PC-9 (cell line): ENCODE data around the gene SRGAP3. TPM values are rescaled to one million over a fixed set of nuclear protein-coding genes. Genes with fewer than 3 reads are reported as not detected.
A peak's percentile ranks its signal among the peaks of the same experiment; 100 is the strongest.

Experiments
- Bru-seq: library from RNA; stranded (reverse); fragments of 400-500 nt; gene quantifications from one replicate; lab custom pipeline; 2021; lab: Mats Ljungman, UMichigan
- BruChase-seq, 2 experiments: library from RNA; stranded (reverse); fragments of 400-500 nt; gene quantifications; one replicate each; lab custom pipeline; 2021; lab: Mats Ljungman, UMichigan
- BruUV-seq: library from RNA; stranded (reverse); fragments of 400-500 nt; replicated peaks from 2 replicates; lab custom pipeline; 2021; lab: Mats Ljungman, UMichigan
- CTCF ChIA-PET: fragments of 300-600 bp; sonication (Branson Sonifier 250); formaldehyde crosslinking; loops from one replicate; lab custom pipeline; 2022; ENCODE audit warnings: antibody characterized with exemption; lab: Charles Lee
- POLR2A ChIA-PET: fragments of 300-600 bp; sonication (Branson Sonifier 250); formaldehyde crosslinking; loops from one replicate; lab custom pipeline; 2022; ENCODE audit warnings: antibody characterized with exemption; ENCODE audit not compliant: unreplicated experiment; lab: Charles Lee
- DNase-seq, 2 experiments: peaks; one replicate each; pipeline versions ENCODE4 v3.0.0 to v3.0.0-alpha.2; 2015 to 2022; ENCODE audit warnings: mixed read lengths in 1 of 2
- H2AFZ ChIP-seq: fragments of 200-600 bp; sonication (generic); 2 replicates; pipeline ENCODE4 v1.8.1; 2017; ENCODE audit warnings: antibody characterized with exemption
- H3F3A ChIP-seq: fragments of 200-600 bp; sonication (generic); 2 replicates; pipeline ENCODE4 v1.8.1; 2017; ENCODE audit warnings: antibody characterized with exemption, mild to moderate bottlenecking, low read depth; ENCODE audit not compliant: insufficient read depth
- H3K27ac ChIP-seq: fragments of 200-600 bp; sonication (generic); 2 replicates; pipeline ENCODE4 v1.6.1; 2016; ENCODE audit warnings: mixed run types
- H3K27me3 ChIP-seq: fragments of 200-600 bp; sonication (generic); 2 replicates; pipeline ENCODE4 v1.6.1; 2016; ENCODE audit warnings: low read depth, mixed run types; ENCODE audit not compliant: insufficient read depth
- H3K36me3 ChIP-seq: fragments of 200-600 bp; sonication (generic); 2 replicates; pipeline ENCODE4 v1.6.1; 2016; ENCODE audit warnings: low read depth, mixed run types
- H3K4me1 ChIP-seq: fragments of 200-600 bp; sonication (generic); replicated peaks from 2 replicates; pipeline ENCODE4 v1.6.1; 2016; ENCODE audit warnings: mixed run types; ENCODE audit not compliant: insufficient read depth
- H3K4me2 ChIP-seq: fragments of 200-600 bp; sonication (generic); 2 replicates; pipeline ENCODE4 v1.6.1; 2017; ENCODE audit warnings: mixed run types
- H3K4me3 ChIP-seq: fragments of 200-600 bp; sonication (generic); 2 replicates; pipeline ENCODE4 v1.6.1; 2016; ENCODE audit warnings: mixed run types
- H3K79me2 ChIP-seq: fragments of 200-600 bp; sonication (generic); 2 replicates; pipeline ENCODE4 v1.6.1; 2017; ENCODE audit warnings: low read depth, mixed run types
- H3K9me2 ChIP-seq: fragments of 200-600 bp; sonication (generic); 2 replicates; pipeline ENCODE4 v1.8.1; 2017; ENCODE audit warnings: mild to moderate bottlenecking; ENCODE audit not compliant: insufficient read depth
- H3K9me3 ChIP-seq: fragments of 200-600 bp; sonication (generic); 2 replicates; pipeline ENCODE4 v1.8.1; 2016; ENCODE audit warnings: low read depth; ENCODE audit not compliant: insufficient read depth
- H4K20me1 ChIP-seq: fragments of 200-600 bp; sonication (generic); 2 replicates; pipeline ENCODE4 v1.8.1; 2017; ENCODE audit not compliant: insufficient read depth
- CTCF ChIP-seq: fragments of 200-600 bp; sonication (generic); conservative IDR thresholded peaks from 2 replicates; pipeline ENCODE4 v1.6.1; 2017; ENCODE audit warnings: mixed run types, antibody characterized with exemption, mild to moderate bottlenecking, moderate library complexity
- EZH2 ChIP-seq: fragments of 200-600 bp; sonication (generic); IDR thresholded peaks from 2 replicates; pipeline ENCODE4 v1.8.0; 2017; ENCODE audit warnings: antibody characterized with exemption, low read depth
- intact Hi-C: fragments of 100-400 bp; cut with micrococcal nuclease; formaldehyde crosslinking; loops from one replicate; pipeline ENCODE4 v1.10.0; 2022; ENCODE audit not compliant: unreplicated experiment
- long read RNA-seq: library from polyadenylated mRNA; stranded (forward); transcript quantifications from one replicate; pipeline ENCODE4 v2.0.0, GENCODE V29; 2022
- total RNA-seq: library from RNA; stranded (reverse); gene quantifications from 2 replicates; pipeline ENCODE4 v1.2.3, GENCODE V29; 2021

The SRGAP3 gene
- total RNA-seq, result 12.9 and 17.5 TPM in 2 replicates
- percentile 44 among the genes with signal in this experiment for Bru-seq, nascent RNA
- BruChase-seq, experiment 1, labeled RNA remaining after a 2-hour chase, result percentile 50 among the genes with signal in this experiment
- BruChase-seq, experiment 2, labeled RNA remaining after a 6-hour chase, result percentile 32 among the genes with signal in this experiment
- long read RNA-seq, partial matches to known transcripts, result 11 of 12 reads
- long read RNA-seq, other reads (novel, unspliced or antisense), result 1 of 12 reads

GRCh38 chr3:9249273-9250192, at the start of gene SRGAP3:
TSS of gene SRGAP3 (minus strand) at chr3:9249646. CDS start at chr3:9248951, 695 bp downstream.
- H4K20me1 ChIP-seq, result no peaks in the 10 kb centered on the region
- no peaks in the 10 kb centered on the region for H3K27me3 ChIP-seq
- no peak for TF ChIP-seq EZH2
- TF ChIP-seq CTCF, result 0 out of 2 replicates have a peak, but pooled peaks have one; percentile 27
- H3K4me2 ChIP-seq, result peak within 1 kb of the TSS; percentile 95
- H3K4me1 ChIP-seq, result peaks cover 30% of the 10 kb centered on the region
- ChIA-PET CTCF (interaction anchor here (0.6 to 1.0 kb wide), 3 partner anchors 52 to 170 kb away, joined by 3 to 4 read pairs (median 4); no protein-coding TSS in a partner anchor), POLR2A (interaction anchor here (0.5 to 0.7 kb wide), 8 partner anchors 20 to 1810 kb away, joined by 3 to 15 read pairs (median 4); no protein-coding TSS in a partner anchor)
- no peaks in the 10 kb centered on the region for H3K9me2 ChIP-seq
- H2AFZ ChIP-seq, result peak within 1 kb of the TSS; percentile 83
- H3F3A ChIP-seq, result no peaks in the 10 kb centered on the region
- no peaks in the 10 kb centered on the region for H3K36me3 ChIP-seq
- no peaks in the 10 kb centered on the region for H3K9me3 ChIP-seq
- H3K79me2 ChIP-seq, result no peaks in the 10 kb centered on the region
- intact Hi-C loops, result loop anchor here (1.0 to 2.0 kb wide), 2 partner anchors 35 to 75 kb away; no protein-coding TSS in a partner anchor
- no peak within 1 kb of the TSS for H3K27ac ChIP-seq
- DNase-seq, result peak; percentile 80 to 88
- no TSS peak for BruUV-seq
- H3K4me3 ChIP-seq, result peak within 1 kb of the TSS; percentile 62

GRCh38 chr3:9298236-9298635, 48.8 kb upstream of the SRGAP3 start:
- no TSS peak for BruUV-seq
- POLR2A ChIA-PET, result no interaction called here
- H3K36me3 ChIP-seq, result no peaks in the 10 kb centered on the region
- CTCF ChIA-PET, result no interaction called here
- H3K9me3 ChIP-seq, result no peaks in the 10 kb centered on the region
- H3K27ac ChIP-seq, result no peak overlapping the region
- TF ChIP-seq CTCF (no peak), EZH2 (no peak)
- no peaks in the 10 kb centered on the region for H3K9me2 ChIP-seq
- no peak for DNase-seq
- H3K4me3 ChIP-seq, result no peak overlapping the region
- no peaks in the 10 kb centered on the region for H3K79me2 ChIP-seq
- H3K4me1 ChIP-seq, result 0 out of 2 replicates have a peak, but pooled peaks cover 4% of the 10 kb centered on the region
- no peaks in the 10 kb centered on the region for H4K20me1 ChIP-seq
- H3F3A ChIP-seq, result no peaks in the 10 kb centered on the region
- no peak overlapping the region for H3K4me2 ChIP-seq
- H3K27me3 ChIP-seq, result no peaks in the 10 kb centered on the region
- no peak overlapping the region for H2AFZ ChIP-seq
- intact Hi-C loops, result no loop called here

DNA sequence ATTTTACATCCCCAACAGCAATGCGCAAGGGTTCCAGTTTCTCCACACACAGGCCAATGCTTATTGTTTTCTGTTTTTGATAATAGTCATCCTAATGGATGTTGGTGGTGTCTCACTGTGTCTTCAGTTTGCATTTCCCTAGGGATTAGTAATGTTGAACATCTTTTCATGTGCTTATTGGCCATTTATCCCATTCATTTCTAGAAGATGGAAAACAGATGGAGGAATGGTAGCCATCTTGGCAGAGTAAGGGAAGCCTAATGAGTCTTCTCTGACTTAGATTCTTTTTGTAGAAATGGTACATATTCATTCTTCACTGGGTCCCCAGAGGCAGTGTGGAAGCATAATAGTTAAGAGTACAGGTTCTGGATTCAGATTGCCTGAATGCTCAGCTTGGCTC, 46.8 kb upstream of the SRGAP3 start:
- no peak for DNase-seq
- TF ChIP-seq CTCF (no peak), EZH2 (no peak)
- H3K4me1 ChIP-seq, result no peaks in the 10 kb centered on the region
- BruUV-seq, result no TSS peak
- H3K27me3 ChIP-seq, result no peaks in the 10 kb centered on the region
- no peaks in the 10 kb centered on the region for H3K79me2 ChIP-seq
- intact Hi-C loops, result no loop called here
- no peak overlapping the region for H3K4me3 ChIP-seq
- H3K9me3 ChIP-seq, result no peaks in the 10 kb centered on the region
- ChIA-PET CTCF (no interaction called here), POLR2A (no interaction called here)
- H3F3A ChIP-seq, result no peaks in the 10 kb centered on the region
- no peak overlapping the region for H2AFZ ChIP-seq
- H3K9me2 ChIP-seq, result no peaks in the 10 kb centered on the region
- no peaks in the 10 kb centered on the region for H4K20me1 ChIP-seq
- H3K36me3 ChIP-seq, result no peaks in the 10 kb centered on the region
- H3K4me2 ChIP-seq, result no peak overlapping the region
- no peak overlapping the region for H3K27ac ChIP-seq
